ENCODE measurements around the gene COL1A1. TPM values are rescaled to one million over a fixed set of nuclear protein-coding genes. Genes with fewer than 3 reads are reported as not detected.

COL1A1 gene
- total RNA-seq, 1 experiment from 2014 or later = 4.5 TPM

GRCh38 chr17:50211249-50212120, 10.1 kb upstream of the COL1A1 start:
- H3K4me3 Mint-ChIP-seq (ENCODE audit: unreplicated experiment) = no peak overlapping the region
- intact Hi-C loops (cut with micrococcal nuclease) = no loop called here
- peak; percentile 28 for DNase-seq (ENCODE audit: unreplicated experiment)
- H3K27me3 Mint-ChIP-seq (ENCODE audit: insufficient read depth, unreplicated experiment) = no peaks in the 10 kb centered on the region
- CTCF ChIA-PET = interaction anchor here (0.9 to 8.1 kb wide), 4 partner anchors 11 to 86 kb away, joined by 4 to 43 read pairs (median 8); partner anchors contain the start of gene COL1A1
- H3K9me3 Mint-ChIP-seq (ENCODE audit: unreplicated experiment) = no peaks in the 10 kb centered on the region
- peaks cover 20% of the 10 kb centered on the region for H3K4me1 Mint-ChIP-seq (ENCODE audit: insufficient read depth, unreplicated experiment)
- BruUV-seq (replicated peaks) = no TSS peak
- no peak overlapping the region for H3K27ac Mint-ChIP-seq (ENCODE audit: low read depth, unreplicated experiment)
- POLR2A ChIA-PET = interaction anchor here (0.7 to 1.0 kb wide), 2 partner anchors 15 to 44 kb away, joined by 4 to 5 read pairs; no protein-coding TSS in a partner anchor
- TF ChIP-seq CTCF (IDR thresholded peaks at IDR 0.05; ENCODE audit: unreplicated experiment) = no peak
- H3K36me3 Mint-ChIP-seq (ENCODE audit: insufficient read depth, unreplicated experiment) = no peaks in the 10 kb centered on the region

GRCh38 chr17:50210240-50211225, 9.1 kb upstream of the COL1A1 start:
- CTCF ChIA-PET = interaction anchor here (0.6 to 8.1 kb wide), 7 partner anchors 10 to 87 kb away, joined by 4 to 43 read pairs (median 10); partner anchors contain the start of gene COL1A1
- H3K27me3 Mint-ChIP-seq (ENCODE audit: insufficient read depth, unreplicated experiment) = peaks cover 8% of the 10 kb centered on the region
- peak; percentile 66 for DNase-seq (ENCODE audit: unreplicated experiment)
- no peak for TF ChIP-seq CTCF (IDR thresholded peaks at IDR 0.05; ENCODE audit: unreplicated experiment)
- no peaks in the 10 kb centered on the region for H3K9me3 Mint-ChIP-seq (ENCODE audit: unreplicated experiment)
- H3K4me1 Mint-ChIP-seq (ENCODE audit: insufficient read depth, unreplicated experiment) = peaks cover 20% of the 10 kb centered on the region
- no peaks in the 10 kb centered on the region for H3K36me3 Mint-ChIP-seq (ENCODE audit: insufficient read depth, unreplicated experiment)
- intact Hi-C loops (cut with micrococcal nuclease) = no loop called here
- POLR2A ChIA-PET = interaction anchor here (0.7 kb wide), 1 partner anchor 16 kb away, joined by 5 read pairs; no protein-coding TSS in a partner anchor
- H3K27ac Mint-ChIP-seq (ENCODE audit: low read depth, unreplicated experiment) = no peak overlapping the region
- no TSS peak for BruUV-seq (replicated peaks)
- H3K4me3 Mint-ChIP-seq (ENCODE audit: unreplicated experiment) = no peak overlapping the region

GRCh38 chr17:50209472-50210239, 8.2 kb upstream of the COL1A1 start:
- peaks cover 20% of the 10 kb centered on the region for H3K4me1 Mint-ChIP-seq (ENCODE audit: insufficient read depth, unreplicated experiment)
- no TSS peak for BruUV-seq (replicated peaks)
- ChIA-PET CTCF (interaction anchor here (0.6 to 2.9 kb wide), 7 partner anchors 10 to 87 kb away, joined by 3 to 15 read pairs (median 4); no protein-coding TSS in a partner anchor), POLR2A (no interaction called here)
- no peak overlapping the region for H3K27ac Mint-ChIP-seq (ENCODE audit: low read depth, unreplicated experiment)
- TF ChIP-seq CTCF (IDR thresholded peaks at IDR 0.05; ENCODE audit: unreplicated experiment) = no peak
- peak; percentile 58 for DNase-seq (ENCODE audit: unreplicated experiment)
- intact Hi-C loops (cut with micrococcal nuclease) = no loop called here
- no peaks in the 10 kb centered on the region for H3K36me3 Mint-ChIP-seq (ENCODE audit: insufficient read depth, unreplicated experiment)
- H3K9me3 Mint-ChIP-seq (ENCODE audit: unreplicated experiment) = no peaks in the 10 kb centered on the region
- H3K27me3 Mint-ChIP-seq (ENCODE audit: insufficient read depth, unreplicated experiment) = peaks cover 16% of the 10 kb centered on the region
- no peak overlapping the region for H3K4me3 Mint-ChIP-seq (ENCODE audit: unreplicated experiment)

Data from MCF 10A (cell line).